HEK293 (cell line): ENCODE data around the gene ZCCHC7.

Experiments
- CTCF ChIA-PET: fragments of 350-600 bp; formaldehyde crosslinking; extraction: SDS; loops from one replicate; lab custom pipeline; 2021; ENCODE audit warnings: antibody characterized with exemption; lab: Yijun Ruan, JAX
- POLR2A ChIA-PET: fragments of 300-600 bp; formaldehyde crosslinking; extraction: SDS; loops from one replicate; lab custom pipeline; 2020; ENCODE audit warnings: antibody characterized with exemption, inconsistent platforms; lab: Yijun Ruan, JAX
- H3K27ac ChIP-seq: fragments of 200-500 bp; sonication (Bioruptor generic); 2 replicates; pipeline ENCODE4 v1.5.1; 2014; ENCODE audit warnings: low read depth, low read length, control low read depth, inconsistent platforms; ENCODE audit errors: extremely low read depth
- H3K36me3 ChIP-seq, 2 experiments: fragments of 200-500 bp in 1 of 2; sonication (Bioruptor generic) in 1 of 2; 1 replicate in 1 of 2; 2 replicates in 1 of 2; pipeline ENCODE4 v1.5.1; 2014 to 2017; ENCODE audit warnings: inconsistent platforms in 2 of 2, low read length in 2 of 2; ENCODE audit not compliant: control insufficient read depth in 2 of 2, insufficient read depth in 1 of 2
- H3K4me1 ChIP-seq: fragments of 200-500 bp; sonication (Bioruptor generic); 2 replicates; pipeline ENCODE4 v1.5.1; 2014; ENCODE audit warnings: mild to moderate bottlenecking, low read length, inconsistent platforms; ENCODE audit not compliant: control insufficient read depth, insufficient read depth
- H3K4me3 ChIP-seq: 2 replicates; pipeline ENCODE4 v1.5.1; 2011; ENCODE audit warnings: low read depth, mild to moderate bottlenecking, control low read depth, low read length, moderate library complexity
- H3K9me3 ChIP-seq: fragments of 200-500 bp; sonication (Bioruptor generic); 2 replicates; pipeline ENCODE4 v1.5.1; 2014; ENCODE audit warnings: low read depth, low read length, inconsistent platforms; ENCODE audit not compliant: control insufficient read depth, insufficient read depth
- GLIS1 ChIP-seq: fragments of 450-650 bp; formaldehyde crosslinking; IDR thresholded peaks from 2 replicates; pipeline ENCODE4 v1.5.1; 2016; ENCODE audit warnings: missing biosample characterization, missing genetic modification characterization
- IKZF3 ChIP-seq: fragments of 450-650 bp; IDR thresholded peaks from 2 replicates; pipeline ENCODE4 v1.5.0; 2018; ENCODE audit warnings: missing biosample characterization, mild to moderate bottlenecking, missing genetic modification characterization, moderate library complexity
- WT1 ChIP-seq: fragments of 450-650 bp; formaldehyde crosslinking; IDR thresholded peaks from 2 replicates; pipeline ENCODE4 v1.5.1; 2016; ENCODE audit warnings: missing biosample characterization, missing genetic modification characterization
- YY2 ChIP-seq: fragments of 450-650 bp; formaldehyde crosslinking; IDR thresholded peaks from 2 replicates; pipeline ENCODE4 v1.5.1; 2016; ENCODE audit warnings: missing biosample characterization, missing genetic modification characterization
- ZBTB21 ChIP-seq: fragments of 450-650 bp; formaldehyde crosslinking; IDR thresholded peaks from 2 replicates; pipeline ENCODE4 v1.5.1; 2017; ENCODE audit warnings: missing biosample characterization, missing genetic modification characterization
- ZNF10 ChIP-seq: fragments of 450-650 bp; formaldehyde crosslinking; IDR thresholded peaks from 2 replicates; pipeline ENCODE4 v1.5.1; 2017; ENCODE audit warnings: missing biosample characterization, missing genetic modification characterization
- ZNF157 ChIP-seq: fragments of 450-650 bp; formaldehyde crosslinking; IDR thresholded peaks from 2 replicates; pipeline ENCODE4 v1.5.1; 2016; ENCODE audit warnings: missing biosample characterization, missing genetic modification characterization
- ZNF214 ChIP-seq: fragments of 450-650 bp; formaldehyde crosslinking; IDR thresholded peaks from 2 replicates; pipeline ENCODE4 v1.5.1; 2017; ENCODE audit warnings: missing biosample characterization, mild to moderate bottlenecking, missing genetic modification characterization, borderline replicate concordance
- ZNF37A ChIP-seq: fragments of 450-650 bp; IDR thresholded peaks from 2 replicates; pipeline ENCODE4 v1.5.1; 2018; ENCODE audit warnings: missing biosample characterization, missing genetic modification characterization
- ZNF558 ChIP-seq: fragments of 450-650 bp; formaldehyde crosslinking; IDR thresholded peaks from 2 replicates; pipeline ENCODE4 v1.5.1; 2016; ENCODE audit warnings: missing biosample characterization, missing genetic modification characterization
- ZNF571 ChIP-seq: fragments of 450-650 bp; formaldehyde crosslinking; IDR thresholded peaks from 2 replicates; pipeline ENCODE4 v1.5.0; 2017; ENCODE audit warnings: missing biosample characterization, missing genetic modification characterization
- ZNF596 ChIP-seq: fragments of 450-650 bp; IDR thresholded peaks from 2 replicates; pipeline ENCODE4 v1.5.0; 2018; ENCODE audit warnings: missing biosample characterization, mild to moderate bottlenecking, missing genetic modification characterization, moderate library complexity
- ZNF629 ChIP-seq: fragments of 450-650 bp; formaldehyde crosslinking; IDR thresholded peaks from 2 replicates; pipeline ENCODE4 v1.5.1; 2017; ENCODE audit warnings: missing biosample characterization, missing genetic modification characterization
- ZNF677 ChIP-seq: fragments of 450-650 bp; IDR thresholded peaks from 2 replicates; pipeline ENCODE4 v1.5.0; 2018; ENCODE audit warnings: missing biosample characterization, mild to moderate bottlenecking, missing genetic modification characterization, moderate library complexity
- ZNF707 ChIP-seq: fragments of 450-650 bp; formaldehyde crosslinking; IDR thresholded peaks from 2 replicates; pipeline ENCODE4 v1.5.1; 2016; ENCODE audit warnings: missing biosample characterization, missing genetic modification characterization
- ZNF747 ChIP-seq: fragments of 450-650 bp; formaldehyde crosslinking; IDR thresholded peaks from 2 replicates; pipeline ENCODE4 v1.5.1; 2016; ENCODE audit warnings: missing biosample characterization, missing genetic modification characterization
- ZNF792 ChIP-seq: fragments of 450-650 bp; formaldehyde crosslinking; IDR thresholded peaks from 2 replicates; pipeline ENCODE4 v1.5.1; 2016; ENCODE audit warnings: missing biosample characterization, missing genetic modification characterization
- TF ChIP-seq, protein P1 (sequence below): fragments of 450-650 bp; formaldehyde crosslinking; IDR thresholded peaks from 2 replicates; pipeline ENCODE4 v1.5.1; 2016; ENCODE audit warnings: missing biosample characterization, missing genetic modification characterization
- TF ChIP-seq, protein P2 (sequence below): fragments of 450-650 bp; formaldehyde crosslinking; IDR thresholded peaks from 2 replicates; pipeline ENCODE4 v1.5.1; 2016; ENCODE audit warnings: missing biosample characterization, missing genetic modification characterization
- TF ChIP-seq, protein P3 (sequence below): fragments of 450-650 bp; formaldehyde crosslinking; IDR thresholded peaks from 2 replicates; pipeline ENCODE4 v1.5.1; 2017; ENCODE audit warnings: missing biosample characterization, missing genetic modification characterization
- TF ChIP-seq, protein P4 (sequence below): fragments of 450-650 bp; formaldehyde crosslinking; IDR thresholded peaks from 2 replicates; pipeline ENCODE4 v1.5.1; 2016; ENCODE audit warnings: missing biosample characterization, missing genetic modification characterization

The ZCCHC7 gene

DNA sequence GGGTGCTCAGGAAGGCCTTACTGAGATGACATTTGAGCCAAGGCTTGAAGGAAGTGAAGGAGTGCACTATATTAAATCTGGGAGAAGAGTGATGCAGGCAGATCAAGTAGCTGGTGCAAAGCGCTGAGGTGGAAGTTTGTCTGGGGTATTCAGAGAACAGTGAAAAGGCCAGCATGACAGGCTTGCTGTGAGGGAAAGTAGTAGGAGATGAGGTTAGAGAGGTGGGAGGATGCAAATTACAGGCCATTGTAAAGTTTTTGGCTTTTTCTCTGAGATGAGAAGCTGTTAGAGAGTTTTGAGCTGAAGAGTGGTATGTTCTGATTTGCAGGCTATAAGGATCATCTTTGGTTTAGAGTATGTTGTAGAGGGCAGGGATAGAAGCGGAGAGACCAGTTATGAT is 221.3 kb downstream of the ZCCHC7 start (continued):
- TF ChIP-seq, protein P1, sequence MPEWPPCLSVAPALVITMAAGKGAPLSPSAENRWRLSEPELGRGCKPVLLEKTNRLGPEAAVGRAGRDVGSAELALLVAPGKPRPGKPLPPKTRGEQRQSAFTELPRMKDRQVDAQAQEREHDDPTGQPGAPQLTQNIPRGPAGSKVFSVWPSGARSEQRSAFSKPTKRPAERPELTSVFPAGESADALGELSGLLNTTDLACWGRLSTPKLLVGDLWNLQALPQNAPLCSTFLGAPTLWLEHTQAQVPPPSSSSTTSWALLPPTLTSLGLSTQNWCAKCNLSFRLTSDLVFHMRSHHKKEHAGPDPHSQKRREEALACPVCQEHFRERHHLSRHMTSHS (tag by site-specific recombination), result no peak

DNA sequence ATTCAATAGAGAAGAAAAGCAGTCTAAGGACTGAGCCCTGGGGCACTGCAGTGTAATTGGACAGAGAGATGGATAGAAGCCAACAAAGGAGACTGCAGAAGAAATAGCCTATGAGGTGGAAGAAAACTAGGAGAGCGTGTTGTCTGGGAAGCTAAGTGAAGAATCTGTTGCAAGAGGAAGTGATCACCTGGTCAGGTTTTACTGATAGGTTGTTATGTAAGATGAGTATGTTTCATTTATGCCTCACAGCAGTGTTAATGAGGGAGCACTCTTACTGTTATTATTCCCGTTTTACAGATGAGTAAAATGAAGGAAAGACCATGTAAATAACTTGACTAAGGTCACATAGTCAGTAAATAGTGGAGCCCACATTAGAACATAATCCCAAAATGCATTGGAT is 222.1 kb downstream of the ZCCHC7 start:
- no peak for TF ChIP-seq ZNF214
- TF ChIP-seq ZNF677 (tag by site-specific recombination), result no peak
- no peak for TF ChIP-seq YY2 (tag by site-specific recombination)
- TF ChIP-seq ZNF747 (tag by site-specific recombination), result no peak
- TF ChIP-seq WT1 (tag by site-specific recombination), result no peak
- no peak for TF ChIP-seq ZNF157 (tag by site-specific recombination)
- TF ChIP-seq, protein P2, sequence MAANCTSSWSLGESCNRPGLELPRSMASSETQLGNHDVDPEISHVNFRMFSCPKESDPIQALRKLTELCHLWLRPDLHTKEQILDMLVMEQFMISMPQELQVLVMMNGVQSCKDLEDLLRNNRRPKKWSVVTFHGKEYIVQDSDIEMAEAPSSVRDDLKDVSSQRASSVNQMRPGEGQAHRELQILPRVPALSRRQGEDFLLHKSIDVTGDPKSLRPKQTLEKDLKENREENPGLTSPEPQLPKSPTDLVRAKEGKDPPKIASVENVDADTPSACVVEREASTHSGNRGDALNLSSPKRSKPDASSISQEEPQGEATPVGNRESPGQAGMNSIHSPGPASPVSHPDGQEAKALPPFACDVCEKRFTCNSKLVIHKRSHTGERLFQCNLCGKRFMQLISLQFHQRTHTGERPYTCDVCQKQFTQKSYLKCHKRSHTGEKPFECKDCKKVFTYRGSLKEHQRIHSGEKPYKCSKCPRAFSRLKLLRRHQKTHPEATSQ (tag by site-specific recombination), result no peak
- no peak for TF ChIP-seq ZNF596 (tag by site-specific recombination)
- no peak for TF ChIP-seq ZNF792 (tag by site-specific recombination)
- TF ChIP-seq ZNF10 (tag by site-specific recombination), result no peak
- TF ChIP-seq ZNF558 (tag by site-specific recombination), result no peak
- TF ChIP-seq, protein P3, sequence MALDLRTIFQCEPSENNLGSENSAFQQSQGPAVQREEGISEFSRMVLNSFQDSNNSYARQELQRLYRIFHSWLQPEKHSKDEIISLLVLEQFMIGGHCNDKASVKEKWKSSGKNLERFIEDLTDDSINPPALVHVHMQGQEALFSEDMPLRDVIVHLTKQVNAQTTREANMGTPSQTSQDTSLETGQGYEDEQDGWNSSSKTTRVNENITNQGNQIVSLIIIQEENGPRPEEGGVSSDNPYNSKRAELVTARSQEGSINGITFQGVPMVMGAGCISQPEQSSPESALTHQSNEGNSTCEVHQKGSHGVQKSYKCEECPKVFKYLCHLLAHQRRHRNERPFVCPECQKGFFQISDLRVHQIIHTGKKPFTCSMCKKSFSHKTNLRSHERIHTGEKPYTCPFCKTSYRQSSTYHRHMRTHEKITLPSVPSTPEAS (tag by site-specific recombination), result no peak
- no peak for TF ChIP-seq ZNF707 (tag by site-specific recombination)
- TF ChIP-seq IKZF3 (tag by site-specific recombination), result no peak
- TF ChIP-seq, protein P4, sequence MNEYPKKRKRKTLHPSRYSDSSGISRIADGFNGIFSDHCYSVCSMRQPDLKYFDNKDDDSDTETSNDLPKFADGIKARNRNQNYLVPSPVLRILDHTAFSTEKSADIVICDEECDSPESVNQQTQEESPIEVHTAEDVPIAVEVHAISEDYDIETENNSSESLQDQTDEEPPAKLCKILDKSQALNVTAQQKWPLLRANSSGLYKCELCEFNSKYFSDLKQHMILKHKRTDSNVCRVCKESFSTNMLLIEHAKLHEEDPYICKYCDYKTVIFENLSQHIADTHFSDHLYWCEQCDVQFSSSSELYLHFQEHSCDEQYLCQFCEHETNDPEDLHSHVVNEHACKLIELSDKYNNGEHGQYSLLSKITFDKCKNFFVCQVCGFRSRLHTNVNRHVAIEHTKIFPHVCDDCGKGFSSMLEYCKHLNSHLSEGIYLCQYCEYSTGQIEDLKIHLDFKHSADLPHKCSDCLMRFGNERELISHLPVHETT (tag by site-specific recombination), result no peak
- no peak for TF ChIP-seq ZNF629 (tag by site-specific recombination)
- TF ChIP-seq, all 188 proteins: peak for 0
- no peaks in the 10 kb centered on the region for H3K4me1 ChIP-seq
- no peak overlapping the region for H3K27ac ChIP-seq
- no peak overlapping the region for H3K4me3 ChIP-seq
- no peaks in the 10 kb centered on the region for H3K9me3 ChIP-seq
- CTCF ChIA-PET, result no interaction called here
- H3K36me3 ChIP-seq, result no peaks in the 10 kb centered on the region
- POLR2A ChIA-PET, result no interaction called here

DNA sequence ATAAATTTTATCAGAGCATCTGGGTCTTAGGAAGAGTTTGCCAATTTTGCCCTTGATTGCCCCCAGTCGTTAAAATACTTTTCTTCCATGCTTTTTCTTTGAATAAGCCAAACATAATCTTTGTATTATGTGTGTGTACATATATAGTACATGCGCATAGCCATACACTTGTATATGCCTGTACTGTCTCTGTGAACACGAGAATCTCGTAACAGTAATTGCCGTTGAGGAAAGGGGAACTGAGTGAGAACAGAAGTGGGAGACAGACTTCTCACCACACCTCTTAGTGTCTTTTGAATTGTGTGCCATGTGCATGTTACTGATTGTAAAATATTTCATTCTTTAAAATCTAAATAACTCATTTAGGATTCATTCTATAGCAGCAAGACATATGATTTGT is 222.5 kb downstream of the ZCCHC7 start:
- H3K4me1 ChIP-seq, result no peaks in the 10 kb centered on the region
- no peak overlapping the region for H3K27ac ChIP-seq
- H3K4me3 ChIP-seq, result no peak overlapping the region
- TF ChIP-seq GLIS1 (no peak), ZNF37A (tag by site-specific recombination) (no peak), ZNF571 (tag by site-specific recombination) (no peak), ZBTB21 (tag by site-specific recombination) (no peak)
- ChIA-PET POLR2A (no interaction called here), CTCF (no interaction called here)
- H3K9me3 ChIP-seq, result no peaks in the 10 kb centered on the region
- H3K36me3 ChIP-seq, result no peaks in the 10 kb centered on the region
